Transverse colon (tissue), 4 donors: ENCODE measurements around the gene NLRC5. TPM values are rescaled to one million over a fixed set of nuclear protein-coding genes. Genes with fewer than 3 reads are reported as not detected.

Source experiments
- DNase-seq: peaks from one replicate; pipeline ENCODE4 v3.0.0-alpha.2; 2019
- H3K27ac ChIP-seq, 4 donors: fragments of 200-600 bp; sonication (generic); 2 replicates each; pipeline ENCODE4 v1.5.1; 2016 to 2018; ENCODE audit warnings: inconsistent platforms in 4 of 4
- H3K27me3 ChIP-seq: fragments of 200-600 bp; sonication (generic); 2 replicates; pipeline ENCODE4 v1.5.1; 2017; ENCODE audit warnings: inconsistent platforms
- H3K36me3 ChIP-seq, 4 donors: fragments of 200-600 bp; sonication (generic); 2 replicates each; pipeline ENCODE4 v1.5.1; 2017 to 2019; ENCODE audit warnings: inconsistent platforms in 4 of 4
- H3K4me1 ChIP-seq, 4 donors: fragments of 200-600 bp; sonication (generic); 2 replicates each; pipeline ENCODE4 v1.5.1; 2017 to 2020; ENCODE audit warnings: inconsistent platforms in 4 of 4
- H3K4me3 ChIP-seq, 4 donors: fragments of 200-600 bp; sonication (generic); 1 replicate in 1 of 4; 2 replicates in 3 of 4; pipeline versions ENCODE4 v1.5.1 to v1.6.1; 2017 to 2019; ENCODE audit warnings: inconsistent platforms in 4 of 4
- H3K9me3 ChIP-seq, 2 donors: fragments of 200-600 bp; sonication (generic); 2 replicates each; pipeline ENCODE4 v1.5.1; 2017 to 2019; ENCODE audit warnings: inconsistent platforms in 2 of 2
- EP300 ChIP-seq: sonication (generic); formaldehyde crosslinking; IDR thresholded peaks from one replicate; pipeline ENCODE4 v1.6.1; 2017; ENCODE audit warnings: antibody characterized with exemption, low read depth
- POLR2A ChIP-seq: fragments of 450-650 bp; IDR thresholded peaks from one replicate; pipeline ENCODE4 v1.6.1; 2016; ENCODE audit warnings: antibody characterized with exemption, mild to moderate bottlenecking, moderate library complexity
- POLR2AphosphoS5 ChIP-seq, 3 donors: sonication (generic); formaldehyde crosslinking; IDR thresholded peaks; one replicate each; pipeline ENCODE4 v1.6.1; 2016; ENCODE audit warnings: antibody characterized with exemption in 3 of 3
- WGBS, 2 donors: methylation state at CpG; one replicate each; pipeline ENCODE4 v1.1.5; 2018; ENCODE audit warnings: low coverage in 1 of 2; 5-methylcytosine and 5-hydroxymethylcytosine counted together
- in situ Hi-C, 4 donors: fragments of 200-750 bp; cut with MboI; loops; one replicate each; pipeline versions ENCODE4 v1.15.0 to v1.15.1; 2017; ENCODE audit warnings: low sequenced_read_pairs in 3 of 4, low pct_ligation_motif_present in 1 of 4, low pct_unique_long_range_greater_than_20kb in 1 of 4
- intact Hi-C: fragments of 100-400 bp; cut with DNase I; formaldehyde crosslinking; loops from one replicate; pipeline ENCODE4 v1.15.1; 2023; ENCODE audit warnings: low total_unique reads
- total RNA-seq, 4 donors: library from RNA; depleted of rRNA; stranded (reverse); fragments of >200 nt; gene quantifications; one replicate each; pipeline ENCODE4 v1.1.0, GENCODE V29; 2016
- TF ChIP-seq, protein P1 (sequence below), 5 experiments: fragments of 200-600 bp in 3 of 5; fragments of 450-650 bp in 2 of 5; sonication (generic) in 3 of 5; IDR thresholded peaks; 1 replicate in 2 of 5; 2 replicates in 3 of 5; pipeline ENCODE4 v1.5.1; 2016 to 2017; ENCODE audit warnings: antibody characterized with exemption in 5 of 5, inconsistent platforms in 3 of 5, mild to moderate bottlenecking in 2 of 5, moderate library complexity in 1 of 5

NLRC5 gene
- total RNA-seq, 4 donors from 2014 or later: 59.4 to 171 (median 73.6) TPM

- Histone ChIP-seq H3K9me3 (no peaks in the 10 kb centered on the region), H3K27ac (no peak overlapping the region), H3K4me1 (no peaks in the 10 kb centered on the region), H3K27me3 (no peaks in the 10 kb centered on the region), H3K36me3 (peaks cover 0 to 34% (median 10%) of the 10 kb centered on the region in 4 donors), H3K4me3 (no peak overlapping the region)
- WGBS, 2 donors: 94 to 95% methylated on average over 7 to 9 of the region's 9 CpGs
- intact Hi-C loops (no loop called here), in situ Hi-C loops (loop anchor here in 1 of 4 donors (25.0 kb wide), 1 partner anchor 191 kb away; the partner anchor contains the start of gene SLC12A3)
- DNase-seq: no peak
- TF ChIP-seq POLR2AphosphoS5 (IDR thresholded peaks at IDR 0.05): no peak
- TF ChIP-seq EP300: no peak
- no peak for TF ChIP-seq POLR2A
- TF ChIP-seq, protein P1, sequence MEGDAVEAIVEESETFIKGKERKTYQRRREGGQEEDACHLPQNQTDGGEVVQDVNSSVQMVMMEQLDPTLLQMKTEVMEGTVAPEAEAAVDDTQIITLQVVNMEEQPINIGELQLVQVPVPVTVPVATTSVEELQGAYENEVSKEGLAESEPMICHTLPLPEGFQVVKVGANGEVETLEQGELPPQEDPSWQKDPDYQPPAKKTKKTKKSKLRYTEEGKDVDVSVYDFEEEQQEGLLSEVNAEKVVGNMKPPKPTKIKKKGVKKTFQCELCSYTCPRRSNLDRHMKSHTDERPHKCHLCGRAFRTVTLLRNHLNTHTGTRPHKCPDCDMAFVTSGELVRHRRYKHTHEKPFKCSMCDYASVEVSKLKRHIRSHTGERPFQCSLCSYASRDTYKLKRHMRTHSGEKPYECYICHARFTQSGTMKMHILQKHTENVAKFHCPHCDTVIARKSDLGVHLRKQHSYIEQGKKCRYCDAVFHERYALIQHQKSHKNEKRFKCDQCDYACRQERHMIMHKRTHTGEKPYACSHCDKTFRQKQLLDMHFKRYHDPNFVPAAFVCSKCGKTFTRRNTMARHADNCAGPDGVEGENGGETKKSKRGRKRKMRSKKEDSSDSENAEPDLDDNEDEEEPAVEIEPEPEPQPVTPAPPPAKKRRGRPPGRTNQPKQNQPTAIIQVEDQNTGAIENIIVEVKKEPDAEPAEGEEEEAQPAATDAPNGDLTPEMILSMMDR (IDR thresholded peaks at IDR 0.05): no peak
These were observed 63.8 kb downstream of the NLRC5 start for GRCh38 chr16:57053206-57053605.

GRCh38 chr16:57054338-57054737 is 65.0 kb downstream of the NLRC5 start:
- WGBS, 2 donors: 60 to 94% methylated on average over 1 to 5 of the region's 5 CpGs
- Histone ChIP-seq H3K27me3 (no peaks in the 10 kb centered on the region), H3K36me3 (peaks cover 0 to 34% (median 10%) of the 10 kb centered on the region in 4 donors), H3K4me1 (no peaks in the 10 kb centered on the region), H3K9me3 (no peaks in the 10 kb centered on the region), H3K27ac (no peak overlapping the region), H3K4me3 (no peak overlapping the region)
- in situ Hi-C loops: loop anchor here in 1 of 4 donors (25.0 kb wide), 1 partner anchor 192 kb away; the partner anchor contains the start of gene SLC12A3
- intact Hi-C loops: no loop called here
- no peak for DNase-seq
- TF ChIP-seq POLR2A (no peak), EP300 (no peak), POLR2AphosphoS5 (IDR thresholded peaks at IDR 0.05) (no peak)
- TF ChIP-seq, protein P1 (IDR thresholded peaks at IDR 0.05): no peak

- H3K4me1 ChIP-seq: no peaks in the 10 kb centered on the region
- no peak overlapping the region for H3K27ac ChIP-seq
- no peaks in the 10 kb centered on the region for H3K9me3 ChIP-seq
- in situ Hi-C loops (loop anchor here in 1 of 4 donors (25.0 kb wide), 1 partner anchor 192 kb away; the partner anchor contains the start of gene SLC12A3), intact Hi-C loops (no loop called here)
- TF ChIP-seq POLR2A (no peak), EP300 (no peak), POLR2AphosphoS5 (IDR thresholded peaks at IDR 0.05) (no peak)
- TF ChIP-seq, protein P1 (IDR thresholded peaks at IDR 0.05): no peak
- 67 to 84% methylated on average over 1 to 6 of the region's 7 CpGs for WGBS, 2 donors
- H3K4me3 ChIP-seq: no peak overlapping the region
- H3K27me3 ChIP-seq: no peaks in the 10 kb centered on the region
- peaks cover 0 to 34% (median 10%) of the 10 kb centered on the region in 4 donors for H3K36me3 ChIP-seq
- DNase-seq: no peak
These were observed 65.4 kb downstream of the NLRC5 start for GRCh38 chr16:57054771-57055170.

- TF ChIP-seq, protein P1 (IDR thresholded peaks at IDR 0.05): no peak
- no peak for TF ChIP-seq POLR2A
- no peak for TF ChIP-seq POLR2AphosphoS5 (IDR thresholded peaks at IDR 0.05)
- TF ChIP-seq EP300: no peak
- H3K36me3 ChIP-seq: peaks cover 0 to 34% (median 10%) of the 10 kb centered on the region in 4 donors
- no peak for DNase-seq
- no peaks in the 10 kb centered on the region for H3K27me3 ChIP-seq
- intact Hi-C loops (no loop called here), in situ Hi-C loops (loop anchor here in 1 of 4 donors (25.0 kb wide), 1 partner anchor 193 kb away; the partner anchor contains the start of gene SLC12A3)
- no peaks in the 10 kb centered on the region for H3K9me3 ChIP-seq
- H3K4me3 ChIP-seq: no peak overlapping the region
- peaks cover 0 to under 1% (median 0%) of the 10 kb centered on the region in 4 donors for H3K4me1 ChIP-seq
- no peak overlapping the region for H3K27ac ChIP-seq
- WGBS, 2 donors: 94% methylated on average over 3 to 6 of the region's 6 CpGs
These were observed 66.3 kb downstream of the NLRC5 start for GRCh38 chr16:57055671-57056070.
